Esophagus squamous epithelium (tissue), 5 donors: ENCODE measurements around the gene ZNF79. TPM values are rescaled to one million over a fixed set of nuclear protein-coding genes. Genes with fewer than 3 reads are reported as not detected.

Experiments used
- DNase-seq: peaks from one replicate; lab custom pipeline; 2025; lab: John Stamatoyannopoulos, UW
- H3K27ac ChIP-seq, 4 donors: fragments of 200-600 bp; sonication (generic); one replicate each; pipeline ENCODE4 v1.5.1; 2016 to 2019; ENCODE audit warnings: mild to moderate bottlenecking in 1 of 4
- H3K27me3 ChIP-seq, 4 donors: fragments of 200-600 bp; sonication (generic); 1 replicate in 3 of 4; 2 replicates in 1 of 4; pipeline versions ENCODE4 v1.5.1 to v1.6.0; 2017 to 2021; ENCODE audit warnings: antibody characterized with exemption in 1 of 4
- H3K36me3 ChIP-seq, 3 donors: fragments of 200-600 bp; sonication (generic); one replicate each; pipeline ENCODE4 v1.5.1; 2016 to 2019
- H3K4me1 ChIP-seq, 3 donors: fragments of 200-600 bp; sonication (generic); one replicate each; pipeline ENCODE4 v1.5.1; 2017 to 2019
- H3K4me3 ChIP-seq, 4 donors: fragments of 200-600 bp; sonication (generic); 1 replicate in 3 of 4; 2 replicates in 1 of 4; pipeline ENCODE4 v1.5.1; 2016 to 2019; ENCODE audit warnings: mild to moderate bottlenecking in 2 of 4, moderate library complexity in 1 of 4
- H3K9me3 ChIP-seq, 3 donors: fragments of 200-600 bp; sonication (generic); one replicate each; pipeline ENCODE4 v1.5.1; 2016 to 2019
- POLR2A ChIP-seq, 4 donors: fragments of 450-650 bp; IDR thresholded peaks; one replicate each; pipeline ENCODE4 v1.6.1; 2017; ENCODE audit warnings: antibody characterized with exemption in 4 of 4, mild to moderate bottlenecking in 4 of 4, moderate library complexity in 3 of 4
- WGBS, 2 donors: methylation state at CpG; one replicate each; pipeline ENCODE4 v1.1.5; 2018; 5-methylcytosine and 5-hydroxymethylcytosine counted together
- intact Hi-C: fragments of 100-400 bp; cut with DNase I; formaldehyde crosslinking; loops from one replicate; pipeline ENCODE4 v1.15.0; 2022
- total RNA-seq, 4 donors: library from RNA; depleted of rRNA; stranded (reverse); fragments of >200 nt; gene quantifications; one replicate each; pipeline ENCODE4 v1.1.0, GENCODE V29; 2016
- TF ChIP-seq, protein P1 (sequence below), 6 experiments: fragments of 450-650 bp in 4 of 6; fragments of 200-600 bp in 2 of 6; sonication (generic) in 2 of 6; IDR thresholded peaks; one replicate each; pipeline ENCODE4 v1.5.1; 2016 to 2019; ENCODE audit warnings: antibody characterized with exemption in 6 of 6, mild to moderate bottlenecking in 4 of 6, moderate library complexity in 4 of 6
- donor health status: DM: yes; HTN: yes; CAD: no.

ZNF79 gene
- total RNA-seq, 4 donors from 2014 or later, result 3.1 to 9.9 (median 4.7) TPM

DNA sequence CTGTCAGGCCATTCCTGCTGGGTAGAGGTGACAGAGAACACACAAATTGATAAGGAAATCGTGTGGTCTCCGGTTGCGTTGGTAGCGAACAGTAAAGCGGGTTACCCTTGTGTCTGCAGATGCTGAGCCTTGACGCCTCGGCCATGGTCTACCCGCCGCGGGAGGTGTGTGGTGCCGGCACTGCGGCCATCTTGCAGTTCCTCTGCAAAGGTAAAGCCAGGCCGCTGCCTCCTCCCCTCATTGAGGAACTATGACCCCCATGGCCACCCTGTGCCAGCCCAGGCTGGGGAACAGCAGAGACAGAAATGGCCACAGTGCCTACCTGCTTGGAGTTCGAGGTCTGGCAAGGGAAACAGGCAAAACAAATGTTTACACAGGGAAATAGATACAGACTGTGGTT lies 43.4 kb downstream of the ZNF79 start:
- Histone ChIP-seq H3K27me3 (no peaks in the 10 kb centered on the region), H3K27ac (no peak overlapping the region), H3K4me3 (no peak overlapping the region), H3K9me3 (no peaks in the 10 kb centered on the region), H3K36me3 (peaks cover 0 to 88% (median 23%) of the 10 kb centered on the region in 3 donors), H3K4me1 (no peaks in the 10 kb centered on the region)
- no peak for TF ChIP-seq POLR2A (IDR thresholded peaks at IDR 0.05)
- TF ChIP-seq, protein P1, sequence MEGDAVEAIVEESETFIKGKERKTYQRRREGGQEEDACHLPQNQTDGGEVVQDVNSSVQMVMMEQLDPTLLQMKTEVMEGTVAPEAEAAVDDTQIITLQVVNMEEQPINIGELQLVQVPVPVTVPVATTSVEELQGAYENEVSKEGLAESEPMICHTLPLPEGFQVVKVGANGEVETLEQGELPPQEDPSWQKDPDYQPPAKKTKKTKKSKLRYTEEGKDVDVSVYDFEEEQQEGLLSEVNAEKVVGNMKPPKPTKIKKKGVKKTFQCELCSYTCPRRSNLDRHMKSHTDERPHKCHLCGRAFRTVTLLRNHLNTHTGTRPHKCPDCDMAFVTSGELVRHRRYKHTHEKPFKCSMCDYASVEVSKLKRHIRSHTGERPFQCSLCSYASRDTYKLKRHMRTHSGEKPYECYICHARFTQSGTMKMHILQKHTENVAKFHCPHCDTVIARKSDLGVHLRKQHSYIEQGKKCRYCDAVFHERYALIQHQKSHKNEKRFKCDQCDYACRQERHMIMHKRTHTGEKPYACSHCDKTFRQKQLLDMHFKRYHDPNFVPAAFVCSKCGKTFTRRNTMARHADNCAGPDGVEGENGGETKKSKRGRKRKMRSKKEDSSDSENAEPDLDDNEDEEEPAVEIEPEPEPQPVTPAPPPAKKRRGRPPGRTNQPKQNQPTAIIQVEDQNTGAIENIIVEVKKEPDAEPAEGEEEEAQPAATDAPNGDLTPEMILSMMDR (IDR thresholded peaks at IDR 0.05), result no peak
- 93% methylated on average over 5 of the region's 14 CpGs; no CpG with 5 or more reads in 1 of the 2 donors for WGBS, 2 donors
- intact Hi-C loops, result no loop called here
- no peak for DNase-seq

- 90 to 94% methylated on average over 3 of the region's 3 CpGs for WGBS, 2 donors
These were observed 46.5 kb downstream of the ZNF79 start for GRCh38 chr9:127470662-127471061.

GRCh38 chr9:127473501-127473900 lies 49.3 kb downstream of the ZNF79 start:
- peaks cover 2 to 84% (median 3%) of the 10 kb centered on the region in 3 donors for H3K36me3 ChIP-seq

More at GRCh38 chr9:127470662-127471061, 46.5 kb downstream of the ZNF79 start:
- Histone ChIP-seq H3K4me1 (no peaks in the 10 kb centered on the region), H3K36me3 (peaks cover 0 to 84% (median 0%) of the 10 kb centered on the region in 3 donors), H3K27me3 (no peaks in the 10 kb centered on the region), H3K27ac (no peak overlapping the region), H3K9me3 (no peaks in the 10 kb centered on the region), H3K4me3 (no peak overlapping the region)
- intact Hi-C loops, result no loop called here
- DNase-seq, result no peak
- TF ChIP-seq POLR2A (IDR thresholded peaks at IDR 0.05), result no peak
- TF ChIP-seq, protein P1 (IDR thresholded peaks at IDR 0.05), result no peak

DNA sequence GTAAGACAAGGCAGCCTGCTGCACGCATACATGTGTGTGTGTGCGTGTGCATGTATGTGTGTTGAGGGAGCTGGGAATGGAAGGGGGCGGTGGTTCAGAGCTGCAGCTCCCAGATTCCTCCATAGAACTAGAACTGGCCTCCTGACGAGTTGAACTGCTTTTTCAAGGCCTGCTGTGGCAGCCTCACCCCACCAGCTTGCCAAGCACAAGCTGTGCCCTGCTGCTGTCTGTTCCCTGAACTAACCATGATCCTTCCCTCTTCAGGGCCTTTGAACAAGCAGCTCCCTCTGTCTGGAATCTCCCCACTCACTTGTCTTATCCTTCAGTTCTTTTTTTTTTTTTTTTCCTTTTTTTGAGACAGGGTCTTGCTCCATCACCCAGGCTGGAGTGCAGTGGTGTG lies 49.8 kb downstream of the ZNF79 start:
- Histone ChIP-seq H3K27ac (no peak overlapping the region), H3K4me1 (no peaks in the 10 kb centered on the region), H3K27me3 (no peaks in the 10 kb centered on the region), H3K4me3 (no peak overlapping the region), H3K36me3 (peaks cover 5 to 84% (median 8%) of the 10 kb centered on the region in 3 donors), H3K9me3 (no peaks in the 10 kb centered on the region)
- TF ChIP-seq, protein P1 (IDR thresholded peaks at IDR 0.05), result no peak
- TF ChIP-seq POLR2A (IDR thresholded peaks at IDR 0.05), result no peak
- WGBS, 2 donors, result 67 to 88% methylated on average over 2 to 4 of the region's 4 CpGs
- intact Hi-C loops, result no loop called here
- no peak for DNase-seq

More at GRCh38 chr9:127473501-127473900, 49.3 kb downstream of the ZNF79 start:
- TF ChIP-seq, protein P1 (IDR thresholded peaks at IDR 0.05), result no peak
- no peak for TF ChIP-seq POLR2A (IDR thresholded peaks at IDR 0.05)
- no peaks in the 10 kb centered on the region for H3K27me3 ChIP-seq
- intact Hi-C loops, result no loop called here
- WGBS, 2 donors, result 88 to 89% methylated on average over 7 to 10 of the region's 10 CpGs
- H3K4me1 ChIP-seq, result no peaks in the 10 kb centered on the region
- no peak for DNase-seq
- H3K27ac ChIP-seq, result no peak overlapping the region
- H3K9me3 ChIP-seq, result no peaks in the 10 kb centered on the region
- no peak overlapping the region for H3K4me3 ChIP-seq

- Histone ChIP-seq H3K9me3 (no peaks in the 10 kb centered on the region), H3K36me3 (peaks cover 12 to 84% (median 14%) of the 10 kb centered on the region in 3 donors), H3K27ac (no peak overlapping the region), H3K4me3 (no peak overlapping the region), H3K27me3 (no peaks in the 10 kb centered on the region), H3K4me1 (no peaks in the 10 kb centered on the region)
- 64 to 95% methylated on average over 4 of the region's 5 CpGs for WGBS, 2 donors
- intact Hi-C loops, result no loop called here
- no peak for TF ChIP-seq POLR2A (IDR thresholded peaks at IDR 0.05)
- TF ChIP-seq, protein P1 (IDR thresholded peaks at IDR 0.05), result no peak
- DNase-seq, result no peak
These were observed 50.4 kb downstream of the ZNF79 start for GRCh38 chr9:127474592-127474991.
